ENCODE data around the gene SKP1.

SKP1 gene

DNA sequence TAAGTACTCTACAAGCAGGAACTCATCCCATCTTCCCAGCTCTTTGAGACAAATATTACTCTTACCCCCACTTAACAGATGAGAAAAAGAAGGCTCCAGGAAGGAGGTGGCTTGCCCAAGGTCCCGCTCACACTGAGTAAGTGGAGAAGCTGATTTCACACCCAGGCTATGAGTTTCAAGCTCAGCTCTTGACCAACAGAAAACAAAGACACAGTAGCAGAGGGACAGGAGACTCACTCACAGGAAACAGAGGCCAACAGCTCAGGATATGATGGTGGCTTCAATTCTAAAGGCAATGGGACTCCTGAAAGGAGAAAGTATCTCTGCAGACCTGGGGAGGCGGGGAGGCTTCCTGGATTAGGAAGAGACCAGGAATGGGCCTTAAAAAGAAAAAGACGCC is 69.0 kb downstream of the SKP1 start:
- no peak for DNase-seq

DNA sequence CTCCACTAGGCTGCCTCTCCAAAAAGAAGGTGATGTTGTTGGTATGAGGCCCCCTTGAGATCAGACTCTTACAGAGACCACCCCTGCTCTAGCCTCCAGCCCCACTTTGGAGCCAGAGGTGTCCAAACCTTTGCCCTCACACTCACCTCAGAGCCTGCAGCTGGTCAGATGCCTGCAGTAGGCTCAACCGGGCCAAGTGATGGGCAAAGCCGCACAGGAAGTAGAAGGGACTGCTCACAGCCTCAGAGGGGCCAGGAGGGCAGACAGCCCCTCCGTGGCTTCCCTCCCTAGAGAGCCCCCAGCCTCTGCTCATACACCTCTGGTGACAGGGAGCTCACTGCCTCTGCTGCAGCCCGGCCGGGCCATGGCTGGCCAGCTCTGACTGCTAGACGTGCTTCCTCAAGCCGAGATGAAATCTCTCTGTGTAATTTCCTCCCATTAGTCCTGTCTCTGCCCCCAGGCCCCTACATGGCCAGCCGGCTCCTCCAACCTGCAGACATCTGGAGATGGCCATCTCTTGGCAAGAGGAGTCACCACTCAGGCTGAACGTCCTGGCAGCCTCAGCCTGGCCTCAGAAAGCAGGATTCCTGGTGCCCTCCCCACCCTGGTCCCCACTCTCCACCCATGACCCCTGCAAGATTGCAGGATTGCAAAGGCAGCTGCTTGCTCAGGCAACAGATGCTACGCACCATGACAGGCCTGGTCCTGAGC is 69.6 kb downstream of the SKP1 start:
- DNase-seq: no peak

DNA sequence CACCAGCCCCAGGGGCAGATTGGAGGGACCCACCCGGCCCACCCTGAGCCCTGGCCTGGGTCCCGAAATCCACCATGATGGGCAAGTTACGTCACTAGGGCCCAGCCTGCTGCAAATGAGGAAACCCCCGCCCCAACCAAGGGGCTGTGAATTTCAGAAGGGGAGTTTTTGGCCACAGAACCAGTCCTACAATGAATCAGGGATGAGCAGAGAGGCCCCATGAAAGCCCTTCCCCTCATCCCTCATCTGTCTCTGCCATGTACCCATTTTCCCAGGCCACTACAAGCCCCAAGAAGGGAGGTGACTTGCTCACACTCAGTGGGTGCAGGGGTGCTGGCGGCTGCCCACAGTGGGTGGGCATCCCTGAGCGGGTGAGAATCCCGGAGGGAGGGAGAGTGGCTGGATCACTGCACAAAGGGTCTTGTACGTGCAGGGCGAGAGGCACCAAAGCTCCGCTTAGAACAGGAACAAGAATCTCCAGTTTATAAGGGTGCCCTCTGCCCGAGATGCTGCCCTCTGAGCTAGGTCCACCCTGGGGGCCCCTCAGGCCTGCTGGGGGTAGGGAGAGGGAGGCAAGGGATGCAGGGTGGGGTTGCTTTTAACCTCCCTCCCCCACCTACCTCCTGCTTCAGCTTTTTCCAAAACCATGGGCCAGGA is 72.6 kb downstream of the SKP1 start:
- no peak for DNase-seq

DNA sequence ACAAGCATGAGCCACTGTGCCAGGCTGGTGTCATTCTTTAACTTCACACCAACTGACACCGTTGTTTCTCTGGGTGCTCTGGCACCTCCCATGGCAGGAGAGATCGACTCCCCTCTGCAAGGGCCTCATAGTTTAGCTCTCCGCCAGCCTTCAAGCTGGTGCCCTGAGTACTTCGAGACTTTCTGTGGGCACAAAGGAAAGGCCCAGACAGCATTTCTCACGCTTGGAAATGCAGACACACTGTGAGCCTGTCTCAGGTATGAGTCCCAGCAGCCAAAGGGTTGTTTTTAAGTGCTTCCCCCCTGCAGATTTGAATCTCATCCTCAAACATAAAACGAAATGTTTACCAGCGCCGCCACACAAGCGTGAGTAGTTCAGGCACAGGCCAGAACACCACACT is 73.4 kb downstream of the SKP1 start:
- DNase-seq: no peak

DNA sequence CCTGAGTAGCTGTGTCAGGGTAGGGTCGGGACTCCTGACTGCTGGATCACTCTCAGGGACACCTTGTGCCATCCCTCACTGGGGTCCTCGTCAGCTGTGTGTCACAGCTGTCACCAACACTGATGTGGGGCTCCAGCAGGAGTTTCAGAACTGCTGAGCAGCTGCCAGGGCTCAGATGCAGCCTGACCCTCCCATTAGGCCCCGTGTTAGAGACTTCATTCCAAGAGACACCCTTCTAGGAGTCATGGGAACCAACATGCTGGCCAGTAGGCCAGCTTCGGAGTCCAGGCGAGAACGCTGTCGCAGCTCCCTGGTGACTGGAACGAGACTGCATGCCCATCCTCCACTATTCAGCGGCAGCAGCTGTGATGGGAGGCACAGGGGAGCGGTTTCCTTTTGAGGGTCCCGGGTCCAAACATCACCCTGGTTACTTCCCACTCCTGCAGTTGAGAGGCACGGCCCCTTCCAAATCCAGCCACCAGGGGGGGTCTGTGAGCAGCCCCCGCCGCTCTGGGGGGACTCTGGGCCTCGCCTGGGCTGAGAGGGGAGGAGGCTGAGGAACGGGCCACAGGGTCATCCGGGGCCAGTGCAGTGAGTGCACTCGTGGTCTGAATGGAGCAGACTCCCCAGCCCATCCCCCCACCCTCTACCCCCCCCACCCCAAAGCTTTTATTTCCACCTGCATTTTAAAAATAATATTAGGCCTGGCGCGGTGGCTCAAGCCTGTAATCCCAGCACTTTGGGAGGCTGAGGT is 74.9 kb downstream of the SKP1 start:
- DNase-seq: peak; percentile 62

DNA sequence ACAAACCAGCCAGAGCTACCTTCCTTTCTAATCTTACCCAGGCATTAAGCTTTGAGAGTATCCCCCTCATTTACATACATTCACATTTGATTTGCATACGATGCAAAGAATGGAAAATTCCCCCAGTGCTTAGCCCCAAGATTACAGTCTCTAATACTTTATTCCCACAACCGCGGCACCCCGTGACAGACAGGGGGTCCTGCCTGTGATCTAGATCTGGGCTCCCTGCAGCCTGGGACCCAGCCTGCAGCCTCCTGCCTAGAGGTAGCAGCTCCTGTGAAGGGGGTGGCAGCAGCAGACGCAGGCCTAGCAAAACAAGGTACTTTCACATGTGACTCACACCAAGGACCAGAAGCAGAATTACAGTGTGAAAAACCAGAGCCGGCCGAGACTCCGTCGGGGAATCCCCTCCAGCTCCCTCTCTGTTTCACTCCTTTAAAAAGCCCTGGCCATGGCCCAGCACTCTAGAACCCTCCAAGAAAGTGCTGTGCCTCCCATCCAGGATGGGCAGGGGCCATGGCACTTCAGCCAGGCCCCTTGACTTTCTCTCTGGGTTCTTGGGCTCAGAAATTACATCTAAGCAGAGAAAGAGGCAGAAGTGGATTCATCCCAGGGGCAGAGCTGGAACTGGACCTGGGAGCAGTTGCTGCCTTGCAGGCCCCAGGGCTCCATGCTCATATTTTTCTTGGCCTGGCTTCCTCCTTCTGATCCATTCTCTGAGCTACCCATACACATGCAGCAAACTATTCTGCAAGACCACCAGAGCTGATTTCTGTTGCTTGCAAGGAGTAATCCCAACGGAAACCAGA is 76.3 kb downstream of the SKP1 start:
- peak; percentile 72 for DNase-seq

DNA sequence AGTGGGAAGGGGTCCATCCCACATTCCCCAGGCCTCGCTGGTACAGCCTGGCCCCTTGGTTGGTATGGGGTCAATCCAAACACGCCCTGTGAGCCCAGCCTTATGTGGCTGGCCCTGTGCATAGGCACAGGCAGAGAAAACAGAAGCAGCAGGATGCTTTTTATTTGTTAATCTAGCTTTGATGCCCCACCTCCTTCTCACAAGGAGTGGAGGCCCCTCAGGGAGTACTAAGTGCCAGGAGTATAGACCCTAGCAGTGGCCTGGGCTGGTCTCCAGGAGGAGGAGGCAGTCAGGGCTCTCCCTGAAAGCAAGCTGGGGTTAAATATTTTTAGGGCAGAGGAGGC is 76.8 kb downstream of the SKP1 start:
- DNase-seq: no peak

DNA sequence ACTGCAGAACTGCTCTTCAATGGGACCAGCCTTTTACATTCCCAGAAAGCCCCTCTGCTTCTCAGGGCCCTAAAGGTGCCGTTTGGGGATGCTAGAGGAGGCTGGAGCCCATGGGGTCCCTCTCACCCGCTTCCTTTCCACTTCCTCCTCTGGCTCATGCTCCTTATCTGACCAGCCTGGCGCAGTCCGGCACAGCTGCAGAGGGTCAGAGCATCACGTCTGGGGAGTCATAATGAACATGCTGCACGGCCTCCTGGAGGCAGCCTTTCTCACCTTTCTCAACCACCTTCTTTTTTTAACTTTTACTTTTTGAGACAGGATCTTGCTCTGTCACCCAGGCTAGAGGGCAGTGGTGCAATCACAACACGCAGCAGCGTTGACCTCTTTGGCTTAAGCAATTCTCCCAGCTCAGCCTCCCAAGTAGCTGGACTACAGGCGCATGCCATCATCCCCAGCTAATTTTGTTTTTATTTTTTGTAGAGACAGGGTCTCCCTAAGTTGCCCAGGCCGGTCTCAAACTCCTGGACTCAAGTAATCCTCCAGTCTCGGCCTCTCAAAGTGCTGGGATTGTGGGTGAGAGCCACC is 77.4 kb downstream of the SKP1 start:
- DNase-seq: no peak
